Measurements from ENCODE around the gene ANKS6. TPM values are rescaled to one million over a fixed set of nuclear protein-coding genes. Genes with fewer than 3 reads are reported as not detected.

ANKS6 gene
- total and polyA plus RNA-seq, 2 experiments from 2014 or later = 36.9 to 59.0 TPM

DNA sequence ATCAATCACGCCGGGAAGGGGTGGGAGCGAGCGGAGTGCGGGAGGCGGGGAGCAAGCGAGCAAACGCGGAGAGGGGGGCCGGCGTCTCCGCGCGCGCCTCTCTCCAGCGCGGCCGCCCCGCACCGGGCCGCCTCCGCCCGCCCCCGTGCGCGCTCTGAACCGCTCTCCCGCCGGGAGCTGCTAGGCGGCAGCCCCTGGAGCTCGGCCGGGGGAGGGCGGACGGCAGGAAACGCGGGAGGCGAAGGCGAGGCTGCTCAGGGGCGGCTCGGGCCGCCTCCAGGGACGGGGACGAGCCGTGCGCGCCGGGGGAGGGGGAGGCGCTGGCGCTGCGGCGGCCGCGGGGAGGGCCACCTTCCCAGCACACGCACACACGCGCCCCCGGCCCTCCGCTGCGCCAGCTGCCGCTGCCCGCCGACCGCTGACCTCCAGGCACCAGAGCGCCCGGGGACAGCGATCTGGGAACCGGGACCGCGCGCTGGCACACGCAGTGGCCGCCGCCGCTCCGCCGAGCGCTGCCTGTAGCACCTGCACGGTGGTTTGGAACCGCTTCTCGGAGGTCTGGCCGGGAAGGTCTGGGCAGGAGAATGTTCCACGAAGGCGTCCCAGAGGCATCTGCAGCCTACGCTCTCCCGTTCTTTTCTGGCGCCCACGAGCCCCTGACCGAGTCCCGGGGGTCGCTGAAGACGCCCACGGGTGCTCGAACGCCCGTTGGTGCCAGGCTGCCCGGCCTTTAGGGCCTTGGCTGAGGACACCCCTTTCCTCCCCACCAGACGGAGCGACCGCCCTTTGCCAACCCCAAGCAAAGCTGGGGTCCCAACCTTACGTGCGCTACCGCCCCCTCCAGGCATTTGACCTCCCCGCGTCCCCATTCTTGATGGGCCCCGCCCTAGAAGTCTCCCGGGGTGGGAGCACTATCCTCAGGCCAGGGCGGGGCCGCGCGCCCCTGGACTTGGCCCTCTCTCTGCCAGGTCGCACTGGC, 87.1 kb downstream of the ANKS6 start, which contains the start of gene GABBR2:
Gene GABBR2, minus strand, starts transcription at position 3 of the 979 bp plus-strand sequence. CDS start 198 bp downstream, outside the sequence.
- Histone ChIP-seq H3K79me2 (replicated peaks; ENCODE audit: insufficient read depth) (no peaks in the 10 kb centered on the region), H3F3A (replicated peaks; ENCODE audit: low read depth) (no peaks in the 10 kb centered on the region), H3K4me1 (ENCODE audit: insufficient read depth) (peaks cover 5% of the 10 kb centered on the region; the same call in 1 of the 2 replicates), H2AFZ (peak within 1 kb of the TSS; percentile 96; the same call in 1 of the 2 replicates), H4K20me1 (replicated peaks; ENCODE audit: insufficient read depth) (peaks cover 7% of the 10 kb centered on the region; the same call in 1 of the 2 replicates), H3K36me3 (ENCODE audit: insufficient read depth) (no peaks in the 10 kb centered on the region), H3K27ac (ENCODE audit: low read depth) (no peak within 1 kb of the TSS), H3K9me2 (ENCODE audit: insufficient read depth) (no peaks in the 10 kb centered on the region), H3K4me2 (peak within 1 kb of the TSS; percentile 88), H3K4me3 (peak within 1 kb of the TSS; percentile 62), H3K27me3 (ENCODE audit: insufficient read depth) (peaks cover 73% of the 10 kb centered on the region)
- H3K27ac Mint-ChIP-seq = no peak within 1 kb of the TSS
- peak; percentile 68 for DNase-seq (ENCODE audit: low spot score)
- H3K4me3 Mint-ChIP-seq = peak within 1 kb of the TSS; percentile 70
- no peaks in the 10 kb centered on the region for H3K9me3 Mint-ChIP-seq
- TF ChIP-seq EZH2 (IDR thresholded peaks at IDR 0.05; ENCODE audit: low read depth, unreplicated experiment) = peak; percentile 30
- TF ChIP-seq JUNB (IDR thresholded peaks at IDR 0.05; ENCODE audit: unreplicated experiment) = no peak
- TF ChIP-seq CTCF (conservative IDR thresholded peaks at IDR 0.05; ENCODE audit: low read depth in 2 of 2) = peak; percentile 24 to 64; a peak in 3 of 4 replicates
- TF ChIP-seq POLR2AphosphoS5 (IDR thresholded peaks at IDR 0.05; ENCODE audit: low read depth) = no peak
- peaks cover 7% of the 10 kb centered on the region for H3K4me1 Mint-ChIP-seq
- H3K27me3 Mint-ChIP-seq (ENCODE audit: insufficient read depth, low read depth, poor library complexity) = peaks cover 63% of the 10 kb centered on the region
- ATAC-seq = peak; percentile 20
- no peaks in the 10 kb centered on the region for H3K36me3 Mint-ChIP-seq (ENCODE audit: low read depth)

- Histone ChIP-seq H3K4me2 (peak overlapping the region; percentile 88), H3K79me2 (replicated peaks; ENCODE audit: insufficient read depth) (no peaks in the 10 kb centered on the region), H3K27me3 (ENCODE audit: insufficient read depth) (peaks cover 73% of the 10 kb centered on the region), H3K27ac (ENCODE audit: low read depth) (no peak overlapping the region), H2AFZ (peak overlapping the region; percentile 96; the same call in 1 of the 2 replicates), H3K4me1 (ENCODE audit: insufficient read depth) (peaks cover 5% of the 10 kb centered on the region; the same call in 1 of the 2 replicates), H3K9me2 (ENCODE audit: insufficient read depth) (no peaks in the 10 kb centered on the region), H4K20me1 (replicated peaks; ENCODE audit: insufficient read depth) (peaks cover 7% of the 10 kb centered on the region; the same call in 1 of the 2 replicates), H3K4me3 (peak overlapping the region; percentile 62), H3K36me3 (ENCODE audit: insufficient read depth) (no peaks in the 10 kb centered on the region), H3F3A (replicated peaks; ENCODE audit: low read depth) (no peaks in the 10 kb centered on the region)
- Mint-ChIP-seq H3K36me3 (ENCODE audit: low read depth) (no peaks in the 10 kb centered on the region), H3K27ac (no peak overlapping the region), H3K4me1 (peaks cover 7% of the 10 kb centered on the region), H3K9me3 (no peaks in the 10 kb centered on the region), H3K27me3 (ENCODE audit: insufficient read depth, low read depth, poor library complexity) (peaks cover 63% of the 10 kb centered on the region), H3K4me3 (peak overlapping the region; percentile 70)
- TF ChIP-seq EZH2 (IDR thresholded peaks at IDR 0.05; ENCODE audit: low read depth, unreplicated experiment) (peak; percentile 82), EZH2phosphoT487 (IDR thresholded peaks at IDR 0.05; ENCODE audit: unreplicated experiment) (peak; percentile 57)
- TF ChIP-seq, protein P1, sequence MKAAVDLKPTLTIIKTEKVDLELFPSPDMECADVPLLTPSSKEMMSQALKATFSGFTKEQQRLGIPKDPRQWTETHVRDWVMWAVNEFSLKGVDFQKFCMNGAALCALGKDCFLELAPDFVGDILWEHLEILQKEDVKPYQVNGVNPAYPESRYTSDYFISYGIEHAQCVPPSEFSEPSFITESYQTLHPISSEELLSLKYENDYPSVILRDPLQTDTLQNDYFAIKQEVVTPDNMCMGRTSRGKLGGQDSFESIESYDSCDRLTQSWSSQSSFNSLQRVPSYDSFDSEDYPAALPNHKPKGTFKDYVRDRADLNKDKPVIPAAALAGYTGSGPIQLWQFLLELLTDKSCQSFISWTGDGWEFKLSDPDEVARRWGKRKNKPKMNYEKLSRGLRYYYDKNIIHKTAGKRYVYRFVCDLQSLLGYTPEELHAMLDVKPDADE (IDR thresholded peaks at IDR 0.05) = no peak
- ATAC-seq (no peak; the same call in 1 of the 3 replicates), DNase-seq (ENCODE audit: low spot score) (peak; percentile 37)
These were observed 88.0 kb downstream of the ANKS6 start for GRCh38 chr9:98708103-98708932.
